EH (cell line): ENCODE data around the gene RAB40C.

Experiments used
- DNase-seq: peaks from one replicate; pipeline ENCODE4 v3.0.0-alpha.2; 2015; ENCODE audit warnings: low read depth

Gene RAB40C

GRCh38 chr16:574021-574760 lies 15.7 kb upstream of the RAB40C start:
- no peak for DNase-seq

GRCh38 chr16:575354-576196 lies 14.3 kb upstream of the RAB40C start:
- no peak for DNase-seq

- DNase-seq: no peak
These were observed 13.6 kb upstream of the RAB40C start for GRCh38 chr16:576197-576822.

- no peak for DNase-seq
These were observed 13.1 kb upstream of the RAB40C start for GRCh38 chr16:576823-577201.

GRCh38 chr16:577796-578195 lies 12.1 kb upstream of the RAB40C start:
- no peak for DNase-seq

- no peak for DNase-seq
These were observed 11.5 kb upstream of the RAB40C start for GRCh38 chr16:578232-578869.

- DNase-seq: peak; percentile 59
These were observed 10.9 kb upstream of the RAB40C start for GRCh38 chr16:578870-579405.

- DNase-seq: no peak
These were observed 9.5 kb upstream of the RAB40C start for GRCh38 chr16:580141-580945.

GRCh38 chr16:580946-581498 lies 8.8 kb upstream of the RAB40C start:
- DNase-seq: no peak

GRCh38 chr16:582218-582613 lies 7.7 kb upstream of the RAB40C start:
- DNase-seq: no peak

- DNase-seq: no peak
These were observed 7.1 kb upstream of the RAB40C start for GRCh38 chr16:582614-583331.

- no peak for DNase-seq
These were observed 6.4 kb upstream of the RAB40C start for GRCh38 chr16:583470-583814.

- no peak for DNase-seq
These were observed 5.9 kb upstream of the RAB40C start for GRCh38 chr16:583815-584591.

GRCh38 chr16:585351-585750 lies 4.5 kb upstream of the RAB40C start:
- no peak for DNase-seq

GRCh38 chr16:586047-586644 lies 3.7 kb upstream of the RAB40C start:
- peak; percentile 31 for DNase-seq

GRCh38 chr16:586645-587590 lies 2.9 kb upstream of the RAB40C start:
- DNase-seq: peak; percentile 19

- peak; percentile 74 for DNase-seq
These were observed 1.3 kb upstream of the RAB40C start for GRCh38 chr16:588639-588888.

- peak; percentile 93 for DNase-seq
These were observed 793 bp upstream of the RAB40C start for GRCh38 chr16:588889-589657.
